OCI-LY1 (cell line): ENCODE data around the gene PRPF6.

ENCODE experiments used
- H2AFZ ChIP-seq: fragments of 200-600 bp; sonication (generic), shearing (Covaris generic); 2 replicates; pipeline ENCODE4 v1.6.0; 2014; ENCODE audit warnings: antibody characterized with exemption, mild to moderate bottlenecking, low read length
- H3F3A ChIP-seq: fragments of 200-600 bp; sonication (generic), shearing (Covaris generic); 2 replicates; pipeline ENCODE4 v1.6.0; 2014; ENCODE audit warnings: mild to moderate bottlenecking, antibody characterized with exemption, low read length, moderate library complexity; ENCODE audit not compliant: insufficient read depth
- H3K27ac ChIP-seq: fragments of 200-600 bp; sonication (generic); 2 replicates; pipeline ENCODE4 v1.5.1; 2014; ENCODE audit warnings: low read length, mixed run types, mild to moderate bottlenecking, low read depth; ENCODE audit not compliant: poor library complexity, severe bottlenecking
- H3K27me3 ChIP-seq: fragments of 200-600 bp; sonication (generic); 2 replicates; pipeline ENCODE4 v1.6.0; 2014; ENCODE audit warnings: antibody characterized with exemption, mild to moderate bottlenecking, low read length, moderate library complexity; ENCODE audit not compliant: insufficient read depth
- H3K36me3 ChIP-seq: fragments of 200-600 bp; sonication (generic); 2 replicates; pipeline ENCODE4 v1.6.1; 2014; ENCODE audit warnings: mild to moderate bottlenecking, antibody characterized with exemption, low read length, moderate library complexity, mixed read lengths; ENCODE audit not compliant: insufficient read depth
- H3K4me1 ChIP-seq: fragments of 200-600 bp; sonication (generic); 2 replicates; pipeline ENCODE4 v1.5.1; 2014; ENCODE audit warnings: mild to moderate bottlenecking, low read length, moderate library complexity; ENCODE audit not compliant: insufficient read depth, severe bottlenecking
- H3K4me2 ChIP-seq: fragments of 200-600 bp; sonication (generic), shearing (Covaris generic); 2 replicates; pipeline ENCODE4 v1.6.1; 2014; ENCODE audit warnings: low read length
- H3K4me3 ChIP-seq: fragments of 200-600 bp; sonication (generic); 2 replicates; pipeline ENCODE4 v1.5.1; 2014; ENCODE audit warnings: low read length, low read depth, mild to moderate bottlenecking, mixed read lengths; ENCODE audit not compliant: poor library complexity, severe bottlenecking
- H3K79me2 ChIP-seq: fragments of 200-600 bp; shearing (Covaris generic); 2 replicates; pipeline ENCODE4 v1.6.1; 2016; ENCODE audit warnings: mixed run types, low read length, mixed read lengths; ENCODE audit not compliant: insufficient read depth
- H3K9ac ChIP-seq: fragments of 200-600 bp; sonication (generic), shearing (Covaris generic); 2 replicates; pipeline ENCODE4 v1.6.1; 2014; ENCODE audit warnings: mild to moderate bottlenecking, low read length, mixed read lengths
- H3K9me2 ChIP-seq: fragments of 200-600 bp; sonication (generic), shearing (Covaris generic); 2 replicates; pipeline ENCODE4 v1.6.1; 2014; ENCODE audit warnings: low read depth, mild to moderate bottlenecking, low read length, mixed read lengths
- H3K9me3 ChIP-seq: fragments of 200-600 bp; shearing (Covaris generic); 2 replicates; pipeline ENCODE4 v1.6.1; 2014; ENCODE audit warnings: low read length, mixed read lengths
- H4K20me1 ChIP-seq: fragments of 200-600 bp; sonication (generic), shearing (Covaris generic); 2 replicates; pipeline ENCODE4 v1.6.0; 2016; ENCODE audit warnings: mild to moderate bottlenecking, low read length; ENCODE audit not compliant: insufficient read depth
- CTCF ChIP-seq: fragments of 200-600 bp; sonication (generic), shearing (Covaris generic); IDR thresholded peaks from 2 replicates; pipeline ENCODE4 v1.5.1; 2017; ENCODE audit warnings: mild to moderate bottlenecking, antibody characterized with exemption, low read length, moderate library complexity, mixed read lengths
- EZH2 ChIP-seq: fragments of 200-600 bp; sonication (generic), shearing (Covaris generic); IDR thresholded peaks from 2 replicates; pipeline ENCODE4 v1.8.0; 2017; ENCODE audit warnings: borderline replicate concordance, mixed run types, mild to moderate bottlenecking, antibody characterized with exemption, low read length, moderate library complexity, mixed read lengths

PRPF6 gene

GRCh38 chr20:64080013-64080812, 99.3 kb downstream of the PRPF6 start, which contains the start of gene OPRL1:
Gene OPRL1 (plus strand): TSS chr20:64080082. CDS start chr20:64092721, 12,639 bp downstream.
- H3K4me2 ChIP-seq = peak within 1 kb of the TSS; percentile 75
- H3K79me2 ChIP-seq = no peaks in the 10 kb centered on the region
- H3K27ac ChIP-seq = no peak within 1 kb of the TSS
- H3K9me3 ChIP-seq = no peaks in the 10 kb centered on the region
- peak within 1 kb of the TSS; percentile 74 for H3K4me3 ChIP-seq
- peaks cover 34% of the 10 kb centered on the region for H3K4me1 ChIP-seq
- no peak within 1 kb of the TSS for H2AFZ ChIP-seq
- H3K9me2 ChIP-seq = no peaks in the 10 kb centered on the region
- peak within 1 kb of the TSS; percentile 78 for H3K9ac ChIP-seq
- no peaks in the 10 kb centered on the region for H3K36me3 ChIP-seq
- H3F3A ChIP-seq = no peaks in the 10 kb centered on the region
- no peaks in the 10 kb centered on the region for H4K20me1 ChIP-seq
- no peaks in the 10 kb centered on the region; the same call in 1 of the 2 replicates for H3K27me3 ChIP-seq
- TF ChIP-seq EZH2 (no peak), CTCF (no peak)

- peaks cover 34% of the 10 kb centered on the region for H3K4me1 ChIP-seq
- TF ChIP-seq EZH2 = no peak
- TF ChIP-seq CTCF = no peak
- H3K9me3 ChIP-seq = no peaks in the 10 kb centered on the region
- no peak overlapping the region for H3K27ac ChIP-seq
- H3K27me3 ChIP-seq = no peaks in the 10 kb centered on the region; the same call in 1 of the 2 replicates
- no peaks in the 10 kb centered on the region for H3K79me2 ChIP-seq
- H3K4me2 ChIP-seq = no peak overlapping the region
- no peaks in the 10 kb centered on the region for H3K9me2 ChIP-seq
- H2AFZ ChIP-seq = no peak overlapping the region
- H4K20me1 ChIP-seq = no peaks in the 10 kb centered on the region
- no peak overlapping the region for H3K4me3 ChIP-seq
- H3K9ac ChIP-seq = no peak overlapping the region; the same call in 1 of the 2 replicates
- H3K36me3 ChIP-seq = no peaks in the 10 kb centered on the region
- H3F3A ChIP-seq = no peaks in the 10 kb centered on the region
These were observed 100.1 kb downstream of the PRPF6 start for GRCh38 chr20:64080813-64081623.

DNA sequence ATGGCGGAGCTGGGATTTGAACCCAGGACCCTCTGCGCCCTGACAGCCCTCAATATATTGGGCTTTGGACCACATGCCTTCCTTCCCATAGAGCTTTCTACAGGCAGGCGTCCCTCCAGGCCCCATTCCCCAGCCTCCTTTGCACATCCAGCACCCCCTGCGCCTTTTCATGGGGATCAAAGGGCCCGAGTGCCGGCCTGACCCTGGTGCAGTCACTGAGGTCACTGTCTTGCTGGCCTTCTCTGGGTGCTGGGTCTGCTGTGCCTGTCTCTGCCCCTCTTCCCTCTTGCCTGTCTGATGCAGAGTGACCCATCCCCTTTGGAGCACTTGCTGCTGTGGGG, 100.7 kb downstream of the PRPF6 start:
- H3K36me3 ChIP-seq = no peaks in the 10 kb centered on the region; the same call in 1 of the 2 replicates
- no peak overlapping the region for H3K4me2 ChIP-seq
- no peak overlapping the region for H3K4me3 ChIP-seq
- no peak overlapping the region for H3K27ac ChIP-seq
- no peak overlapping the region for H3K9ac ChIP-seq
- H3K9me2 ChIP-seq = no peaks in the 10 kb centered on the region
- H3K4me1 ChIP-seq = peaks cover 34% of the 10 kb centered on the region
- TF ChIP-seq CTCF (no peak), EZH2 (no peak)
- no peaks in the 10 kb centered on the region for H3K9me3 ChIP-seq
- no peaks in the 10 kb centered on the region for H3F3A ChIP-seq
- H3K79me2 ChIP-seq = no peaks in the 10 kb centered on the region
- no peaks in the 10 kb centered on the region; the same call in 1 of the 2 replicates for H3K27me3 ChIP-seq
- H4K20me1 ChIP-seq = no peaks in the 10 kb centered on the region
- no peak overlapping the region for H2AFZ ChIP-seq
